ENCODE results near the gene PDE2A. TPM values are rescaled to one million over a fixed set of nuclear protein-coding genes. Genes with fewer than 3 reads are reported as not detected.

PDE2A gene
- total and polyA plus RNA-seq, 2 donors (not counting 1 experiment from before 2014, with no cell fraction given) = 0.88 to 2.9 TPM

DNA sequence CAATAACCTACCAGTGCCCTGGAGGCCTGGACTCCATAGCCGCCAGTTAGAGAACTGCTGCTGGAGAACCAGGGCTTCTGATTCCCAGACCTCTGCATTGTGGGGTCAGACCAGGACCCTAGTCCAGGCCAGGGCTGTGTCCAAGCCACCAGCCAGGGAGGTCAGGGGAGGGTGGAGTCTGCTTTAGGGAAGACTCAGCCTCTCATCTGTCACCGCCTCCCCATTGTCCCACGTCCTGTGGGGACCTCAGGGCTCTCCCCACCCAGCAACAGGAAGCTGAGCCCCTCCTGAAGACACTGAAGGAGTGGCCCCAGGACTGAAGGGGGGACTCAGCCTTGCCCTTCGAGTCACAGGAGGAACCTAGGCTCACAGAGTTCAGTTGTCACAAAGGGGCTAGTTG lies 41.2 kb downstream of the PDE2A start:
- POLR2A ChIA-PET = no interaction called here
- Histone ChIP-seq H3K9me3 (ENCODE audit: control extremely low read depth in 1 of 3, control insufficient read depth in 2 of 3, insufficient read depth in 1 of 3, low read length in 2 of 3) (no peaks in the 10 kb centered on the region), H3K36me3 (replicated peaks in 1 of 2; ENCODE audit: control extremely low read depth in 1 of 2, control insufficient read depth in 1 of 2, extremely low read depth in 1 of 2, insufficient read depth in 2 of 2, low read length in 1 of 2) (no peaks in the 10 kb centered on the region), H3K9ac (ENCODE audit: low read length) (no peak overlapping the region), H3K4me2 (replicated peaks; ENCODE audit: low read depth, low read length, poor library complexity, severe bottlenecking) (no peak overlapping the region), H2AFZ (ENCODE audit: insufficient read depth, low read depth, low read length, poor library complexity, severe bottlenecking) (no peak overlapping the region), H3K4me3 (ENCODE audit: control extremely low read depth in 1 of 5, extremely low read depth in 1 of 5, insufficient read depth in 1 of 5, low read depth in 2 of 5, low read length in 4 of 5) (no peak overlapping the region), H3K27me3 (replicated peaks in 1 of 4; ENCODE audit: control extremely low read depth in 1 of 4, control insufficient read depth in 3 of 4, insufficient read depth in 4 of 4, low read length in 3 of 4) (peaks cover 0 to 17% (median 0%) of the 10 kb centered on the region in 4 experiments), H4K20me1 (ENCODE audit: control insufficient read depth, insufficient read depth, low read length, poor library complexity, severe bottlenecking) (no peaks in the 10 kb centered on the region), H3K79me2 (ENCODE audit: control insufficient read depth, insufficient read depth, low read length) (no peaks in the 10 kb centered on the region), H3K27ac (ENCODE audit: low read length in 2 of 2) (no peak overlapping the region), H3K4me1 (ENCODE audit: control insufficient read depth in 2 of 2, insufficient read depth in 2 of 2, low read length in 2 of 2) (no peaks in the 10 kb centered on the region)
- Mint-ChIP-seq H3K27ac (no peak overlapping the region), H3K4me1 (no peaks in the 10 kb centered on the region), H3K27me3 (peaks cover 21% of the 10 kb centered on the region), H3K4me3 (no peak overlapping the region), H3K9me3 (ENCODE audit: insufficient read depth) (no peaks in the 10 kb centered on the region)
- CTCF ChIA-PET = no interaction called here
- intact Hi-C loops (cut with micrococcal nuclease) = no loop called here
- no peak for ATAC-seq (ENCODE audit: low read depth)
- TF ChIP-seq, protein P1, sequence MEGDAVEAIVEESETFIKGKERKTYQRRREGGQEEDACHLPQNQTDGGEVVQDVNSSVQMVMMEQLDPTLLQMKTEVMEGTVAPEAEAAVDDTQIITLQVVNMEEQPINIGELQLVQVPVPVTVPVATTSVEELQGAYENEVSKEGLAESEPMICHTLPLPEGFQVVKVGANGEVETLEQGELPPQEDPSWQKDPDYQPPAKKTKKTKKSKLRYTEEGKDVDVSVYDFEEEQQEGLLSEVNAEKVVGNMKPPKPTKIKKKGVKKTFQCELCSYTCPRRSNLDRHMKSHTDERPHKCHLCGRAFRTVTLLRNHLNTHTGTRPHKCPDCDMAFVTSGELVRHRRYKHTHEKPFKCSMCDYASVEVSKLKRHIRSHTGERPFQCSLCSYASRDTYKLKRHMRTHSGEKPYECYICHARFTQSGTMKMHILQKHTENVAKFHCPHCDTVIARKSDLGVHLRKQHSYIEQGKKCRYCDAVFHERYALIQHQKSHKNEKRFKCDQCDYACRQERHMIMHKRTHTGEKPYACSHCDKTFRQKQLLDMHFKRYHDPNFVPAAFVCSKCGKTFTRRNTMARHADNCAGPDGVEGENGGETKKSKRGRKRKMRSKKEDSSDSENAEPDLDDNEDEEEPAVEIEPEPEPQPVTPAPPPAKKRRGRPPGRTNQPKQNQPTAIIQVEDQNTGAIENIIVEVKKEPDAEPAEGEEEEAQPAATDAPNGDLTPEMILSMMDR (IDR thresholded peaks at IDR 0.05) = no peak
- no peak for TF ChIP-seq EZH2 (IDR thresholded peaks at IDR 0.05; ENCODE audit: borderline replicate concordance, insufficient read depth, low read depth, low read length, poor library complexity, severe bottlenecking)
- WGBS (ENCODE audit: insufficient coverage) = 65% methylated on average over 4 of the region's 4 CpGs
- no peak for DNase-seq

- POLR2A ChIA-PET = no interaction called here
- H3K27ac ChIP-seq (ENCODE audit: low read length in 2 of 2) = no peak overlapping the region
- Mint-ChIP-seq H3K4me3 (no peak overlapping the region), H3K27ac (no peak overlapping the region), H3K27me3 (peaks cover 14% of the 10 kb centered on the region), H3K4me1 (no peaks in the 10 kb centered on the region), H3K9me3 (ENCODE audit: insufficient read depth) (no peaks in the 10 kb centered on the region)
- DNase-seq (no peak), ATAC-seq (ENCODE audit: low read depth) (no peak)
- CTCF ChIA-PET = no interaction called here
- no peaks in the 10 kb centered on the region for H3K9me3 ChIP-seq (ENCODE audit: control extremely low read depth in 1 of 3, control insufficient read depth in 2 of 3, insufficient read depth in 1 of 3, low read length in 2 of 3)
- H3K9ac ChIP-seq (ENCODE audit: low read length) = no peak overlapping the region
- TF ChIP-seq, protein P1 (IDR thresholded peaks at IDR 0.05) = no peak
- TF ChIP-seq EZH2 (IDR thresholded peaks at IDR 0.05; ENCODE audit: borderline replicate concordance, insufficient read depth, low read depth, low read length, poor library complexity, severe bottlenecking) = no peak
- no peak overlapping the region for H3K4me2 ChIP-seq (replicated peaks; ENCODE audit: low read depth, low read length, poor library complexity, severe bottlenecking)
- no peak overlapping the region for H2AFZ ChIP-seq (ENCODE audit: insufficient read depth, low read depth, low read length, poor library complexity, severe bottlenecking)
- 92% methylated on average over 16 of the region's 18 CpGs for WGBS (ENCODE audit: insufficient coverage)
- H3K36me3 ChIP-seq (replicated peaks in 1 of 2; ENCODE audit: control extremely low read depth in 1 of 2, control insufficient read depth in 1 of 2, extremely low read depth in 1 of 2, insufficient read depth in 2 of 2, low read length in 1 of 2) = no peaks in the 10 kb centered on the region
- H3K4me1 ChIP-seq (ENCODE audit: control insufficient read depth in 2 of 2, insufficient read depth in 2 of 2, low read length in 2 of 2) = no peaks in the 10 kb centered on the region
- H4K20me1 ChIP-seq (ENCODE audit: control insufficient read depth, insufficient read depth, low read length, poor library complexity, severe bottlenecking) = no peaks in the 10 kb centered on the region
- no peak overlapping the region for H3K4me3 ChIP-seq (ENCODE audit: control extremely low read depth in 1 of 5, extremely low read depth in 1 of 5, insufficient read depth in 1 of 5, low read depth in 2 of 5, low read length in 4 of 5)
- no peaks in the 10 kb centered on the region for H3K79me2 ChIP-seq (ENCODE audit: control insufficient read depth, insufficient read depth, low read length)
- H3K27me3 ChIP-seq (replicated peaks in 1 of 4; ENCODE audit: control extremely low read depth in 1 of 4, control insufficient read depth in 3 of 4, insufficient read depth in 4 of 4, low read length in 3 of 4) = peaks cover 0 to 7% (median 0%) of the 10 kb centered on the region in 4 experiments
- intact Hi-C loops (cut with micrococcal nuclease) = no loop called here
These were observed 42.2 kb downstream of the PDE2A start for GRCh38 chr11:72631806-72632731.

Measured in B cell (primary cell).